Keratinocyte (primary cell): ENCODE data around the gene CDH13.

Experiments
- CTCF ChIP-seq, 3 experiments: IDR thresholded peaks in 1 of 3; conservative IDR thresholded peaks in 1 of 3; optimal IDR thresholded peaks in 1 of 3; 2 replicates in 2 of 3; 3 replicates in 1 of 3; pipeline versions ENCODE3 to v1.5.1; 2011; ENCODE audit warnings: low read length in 3 of 3, mild to moderate bottlenecking in 3 of 3, moderate library complexity in 2 of 3, control low read depth in 1 of 3, inconsistent platforms in 1 of 3; ENCODE audit not compliant: insufficient read depth in 2 of 3; ENCODE audit errors: extremely low read depth in 1 of 3
- EZH2 ChIP-seq: IDR thresholded peaks from one replicate; pipeline ENCODE4 v1.6.1; 2012; ENCODE audit warnings: inconsistent platforms, mild to moderate bottlenecking, low read length, moderate library complexity

- TF ChIP-seq CTCF (optimal IDR thresholded peaks at IDR 0.05 in 1 of 3, IDR thresholded peaks at IDR 0.05 in 1 of 3, conservative IDR thresholded peaks at IDR 0.05 in 1 of 3; ENCODE audit: extremely low read depth in 1 of 3, insufficient read depth in 2 of 3, low read length in 3 of 3) (peak; percentile 24 to 38 (median 27)), EZH2 (no peak)
These were observed 1090.5 kb downstream of the CDH13 start for GRCh38 chr16:83717308-83717707.
